ENCODE measurements around the gene STXBP6. TPM values are rescaled to one million over a fixed set of nuclear protein-coding genes. Genes with fewer than 3 reads are reported as not detected.

STXBP6 gene
- total RNA-seq, 1 experiment from 2014 or later = 22.8 TPM

GRCh38 chr14:24888532-24888931, 161.4 kb downstream of the STXBP6 start:
- DNase-seq (ENCODE audit: low spot score) = peak; percentile 46

GRCh38 chr14:24887623-24888304, 162.2 kb downstream of the STXBP6 start:
- peak; percentile 29 for DNase-seq (ENCODE audit: low spot score)

GRCh38 chr14:24885410-24885913, 164.5 kb downstream of the STXBP6 start:
- no peak for DNase-seq (ENCODE audit: low spot score)

GRCh38 chr14:24883576-24883975, 166.4 kb downstream of the STXBP6 start:
- DNase-seq (ENCODE audit: low spot score) = no peak

GRCh38 chr14:24881116-24881893, 168.6 kb downstream of the STXBP6 start:
- DNase-seq (ENCODE audit: low spot score) = no peak

- DNase-seq (ENCODE audit: low spot score) = no peak
These were observed 169.3 kb downstream of the STXBP6 start for GRCh38 chr14:24880689-24881088.

- DNase-seq (ENCODE audit: low spot score) = no peak
These were observed 170.1 kb downstream of the STXBP6 start for GRCh38 chr14:24879661-24880386.

GRCh38 chr14:24876996-24877395, 173.0 kb downstream of the STXBP6 start:
- no peak for DNase-seq (ENCODE audit: low spot score)

- no peak for DNase-seq (ENCODE audit: low spot score)
These were observed 173.7 kb downstream of the STXBP6 start for GRCh38 chr14:24875991-24876878.

GRCh38 chr14:24875203-24875838, 174.6 kb downstream of the STXBP6 start:
- no peak for DNase-seq (ENCODE audit: low spot score)

- DNase-seq (ENCODE audit: low spot score) = no peak
These were observed 175.3 kb downstream of the STXBP6 start for GRCh38 chr14:24874514-24875202.

- no peak for DNase-seq (ENCODE audit: low spot score)
These were observed 176.4 kb downstream of the STXBP6 start for GRCh38 chr14:24873551-24873950.

- no peak for DNase-seq (ENCODE audit: low spot score)
These were observed 178.8 kb downstream of the STXBP6 start for GRCh38 chr14:24870949-24871701.

- no peak for DNase-seq (ENCODE audit: low spot score)
These were observed 181.6 kb downstream of the STXBP6 start for GRCh38 chr14:24868389-24868788.

- no peak for DNase-seq (ENCODE audit: low spot score)
These were observed 183.8 kb downstream of the STXBP6 start for GRCh38 chr14:24866067-24866639.

- no peak for DNase-seq (ENCODE audit: low spot score)
These were observed 185.8 kb downstream of the STXBP6 start for GRCh38 chr14:24863968-24864684.

- peak; percentile 82 for DNase-seq (ENCODE audit: low spot score)
These were observed 188.8 kb downstream of the STXBP6 start for GRCh38 chr14:24861083-24861630.

GRCh38 chr14:24859559-24859958, 190.4 kb downstream of the STXBP6 start:
- DNase-seq (ENCODE audit: low spot score) = no peak

All from H4 (cell line).